Measurements from ENCODE around the gene MDFI. TPM values are rescaled to one million over a fixed set of nuclear protein-coding genes. Genes with fewer than 3 reads are reported as not detected.

Gene MDFI
- total and polyA plus RNA-seq, 4 donors = 40.6 to 155 (median 151) TPM

DNA sequence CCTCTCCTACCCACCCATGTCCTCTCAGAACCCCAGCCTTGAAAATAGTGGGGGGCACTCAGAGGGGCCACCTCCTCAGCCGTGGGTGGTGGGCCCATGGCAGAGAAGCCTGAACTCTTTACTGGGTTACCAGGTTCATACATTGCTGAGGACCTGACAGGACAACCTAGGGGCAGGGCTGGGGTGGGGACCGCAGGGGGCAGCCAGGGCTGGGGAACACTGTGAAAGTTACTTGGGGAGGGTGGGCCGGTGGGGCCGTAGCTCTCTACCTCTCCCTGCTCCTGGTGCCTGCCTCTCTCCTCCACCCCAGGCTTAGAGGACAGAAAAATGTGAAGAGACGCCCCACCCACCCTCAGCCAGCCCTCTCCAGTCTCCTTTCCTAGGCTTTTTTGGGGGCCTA is 15.4 kb downstream of the MDFI start:
- H3K4me1 ChIP-seq (ENCODE audit: control insufficient read depth, insufficient read depth, low read length) = peaks cover 38% of the 10 kb centered on the region
- H3K36me3 ChIP-seq (ENCODE audit: control insufficient read depth, insufficient read depth, low read length) = peaks cover 52% of the 10 kb centered on the region
- 71% methylated on average over 2 of the region's 5 CpGs for WGBS (ENCODE audit: insufficient coverage)
- H3K4me3 ChIP-seq (ENCODE audit: low read depth, low read length) = no peak overlapping the region
- H3K27me3 ChIP-seq (ENCODE audit: control insufficient read depth, insufficient read depth, low read length) = peaks cover 3% of the 10 kb centered on the region
- H3K9me3 ChIP-seq (ENCODE audit: control insufficient read depth, insufficient read depth, low read length) = no peaks in the 10 kb centered on the region
- no peak for DNase-seq (ENCODE audit: low read depth in 4 of 6, low spot score in 6 of 6)
- H3K27ac ChIP-seq (ENCODE audit: low read depth, low read length) = no peak overlapping the region

DNA sequence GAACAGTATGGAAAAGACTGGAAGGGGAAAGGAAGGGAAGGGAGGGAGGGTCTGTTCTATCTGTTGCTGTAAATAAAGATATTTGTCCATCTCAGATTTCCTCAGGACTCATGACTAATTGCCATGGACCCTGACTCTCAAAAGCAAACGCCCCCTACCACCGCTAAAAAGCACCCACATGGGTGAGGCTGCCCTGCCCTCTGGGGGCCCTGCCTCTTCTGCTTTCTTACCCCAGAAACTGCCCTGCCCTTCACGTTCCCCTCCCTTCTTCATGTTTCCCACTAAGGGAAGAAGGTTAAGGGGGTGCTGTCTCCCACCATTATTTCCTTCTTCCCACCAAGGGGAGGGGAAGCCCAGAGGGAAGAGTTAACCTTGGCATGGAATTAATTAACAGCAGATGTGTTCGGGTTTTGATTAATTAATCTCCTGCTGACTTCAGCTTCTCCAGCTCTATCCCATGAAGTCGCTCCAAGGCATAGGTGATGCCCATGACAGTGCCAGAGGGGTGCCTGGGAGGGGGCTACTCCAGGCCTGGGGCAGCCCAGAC is 16.0 kb downstream of the MDFI start:
- 40% methylated on average over 1 of the region's 5 CpGs for whole genome bisulfite sequencing (ENCODE audit: insufficient coverage)

DNA sequence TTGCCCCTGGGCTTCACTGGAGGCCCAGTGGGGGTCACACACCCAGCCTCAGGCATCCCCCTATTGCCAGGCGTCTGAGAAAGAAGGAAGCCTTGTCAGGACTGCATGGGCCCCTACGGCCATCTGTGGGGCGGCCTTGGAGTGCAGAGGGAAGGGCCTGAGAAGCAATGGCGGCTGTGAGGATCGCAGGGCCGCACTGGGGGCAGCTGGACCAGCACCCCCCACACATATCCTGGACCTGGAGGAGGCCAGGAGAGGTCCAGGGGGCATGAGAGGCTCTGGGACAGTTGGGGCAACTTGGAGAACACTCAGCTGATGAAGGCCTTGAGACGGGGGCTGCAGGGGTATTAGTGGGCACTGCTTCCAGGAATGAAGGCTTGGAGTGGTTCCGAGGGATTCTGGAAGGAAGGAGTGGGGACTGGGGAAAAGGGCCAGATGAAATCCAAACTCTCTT is 16.5 kb downstream of the MDFI start:
- no peak for DNase-seq (ENCODE audit: low read depth in 4 of 6, low spot score in 6 of 6)

More for the DNA sequence above, 16.0 kb downstream of the MDFI start:
- DNase-seq (ENCODE audit: low read depth in 4 of 6, low spot score in 6 of 6) = no peak
- Histone ChIP-seq H3K4me3 (ENCODE audit: low read depth, low read length) (no peak overlapping the region), H3K27ac (ENCODE audit: low read depth, low read length) (no peak overlapping the region), H3K9me3 (ENCODE audit: control insufficient read depth, insufficient read depth, low read length) (no peaks in the 10 kb centered on the region), H3K27me3 (ENCODE audit: control insufficient read depth, insufficient read depth, low read length) (peaks cover 5% of the 10 kb centered on the region), H3K36me3 (ENCODE audit: control insufficient read depth, insufficient read depth, low read length) (peaks cover 47% of the 10 kb centered on the region), H3K4me1 (ENCODE audit: control insufficient read depth, insufficient read depth, low read length) (peaks cover 36% of the 10 kb centered on the region)

DNA sequence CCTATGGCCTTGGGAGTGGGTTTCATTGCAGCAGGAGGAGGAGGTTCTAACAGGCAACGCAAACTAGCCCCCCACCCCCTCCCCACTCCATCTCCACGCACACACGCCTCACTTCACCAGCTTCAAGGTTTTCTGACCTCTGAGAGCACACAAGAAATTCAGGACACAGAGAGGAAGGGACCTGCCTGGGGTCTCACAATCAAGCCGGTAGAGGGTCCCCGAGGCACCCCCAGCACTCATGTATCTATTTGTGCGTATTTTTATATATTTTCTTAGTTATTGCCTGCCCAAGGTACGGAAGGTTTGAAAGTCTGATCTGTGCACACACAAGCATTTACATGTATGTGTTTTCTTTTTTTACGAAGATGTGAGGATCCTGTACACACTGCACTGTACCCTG is 16.9 kb downstream of the MDFI start:
- H3K4me3 ChIP-seq (ENCODE audit: low read depth, low read length) = no peak overlapping the region
- WGBS (ENCODE audit: insufficient coverage) = no CpG with 5 or more reads among the region's 8 CpGs
- H3K27me3 ChIP-seq (ENCODE audit: control insufficient read depth, insufficient read depth, low read length) = peaks cover 5% of the 10 kb centered on the region
- H3K9me3 ChIP-seq (ENCODE audit: control insufficient read depth, insufficient read depth, low read length) = no peaks in the 10 kb centered on the region
- peak overlapping the region; percentile 70 for H3K27ac ChIP-seq (ENCODE audit: low read depth, low read length)
- DNase-seq (ENCODE audit: low read depth in 4 of 6, low spot score in 6 of 6) = peak in 1 of 6 donors; percentile 1
- H3K36me3 ChIP-seq (ENCODE audit: control insufficient read depth, insufficient read depth, low read length) = peaks cover 39% of the 10 kb centered on the region
- peaks cover 36% of the 10 kb centered on the region for H3K4me1 ChIP-seq (ENCODE audit: control insufficient read depth, insufficient read depth, low read length)

More for the DNA sequence above, 16.5 kb downstream of the MDFI start:
- no peak overlapping the region for H3K4me3 ChIP-seq (ENCODE audit: low read depth, low read length)
- H3K36me3 ChIP-seq (ENCODE audit: control insufficient read depth, insufficient read depth, low read length) = peaks cover 42% of the 10 kb centered on the region
- H3K9me3 ChIP-seq (ENCODE audit: control insufficient read depth, insufficient read depth, low read length) = no peaks in the 10 kb centered on the region
- no peak overlapping the region for H3K27ac ChIP-seq (ENCODE audit: low read depth, low read length)
- H3K27me3 ChIP-seq (ENCODE audit: control insufficient read depth, insufficient read depth, low read length) = peaks cover 5% of the 10 kb centered on the region
- H3K4me1 ChIP-seq (ENCODE audit: control insufficient read depth, insufficient read depth, low read length) = peaks cover 36% of the 10 kb centered on the region
- 62% methylated on average over 2 of the region's 8 CpGs for WGBS (ENCODE audit: insufficient coverage)

DNA sequence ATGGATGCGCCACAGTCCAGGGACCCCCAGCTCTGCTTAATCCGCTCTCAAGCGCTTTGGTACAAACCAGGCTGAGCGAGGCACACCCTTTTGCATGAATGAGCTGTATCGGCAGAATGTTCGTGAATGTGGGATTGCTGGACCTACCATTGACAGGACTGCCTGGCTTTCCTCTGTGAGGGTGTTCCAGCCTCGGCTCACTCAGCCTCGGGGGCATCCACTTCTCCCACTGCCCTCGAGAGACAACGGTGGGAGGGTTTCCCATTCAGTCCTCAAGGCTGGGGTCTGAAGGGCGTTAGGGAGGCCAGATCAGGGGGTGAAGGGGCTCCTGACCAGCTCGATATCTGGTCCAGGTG is 17.4 kb downstream of the MDFI start:
- Histone ChIP-seq H3K4me1 (ENCODE audit: control insufficient read depth, insufficient read depth, low read length) (peaks cover 36% of the 10 kb centered on the region), H3K9me3 (ENCODE audit: control insufficient read depth, insufficient read depth, low read length) (no peaks in the 10 kb centered on the region), H3K4me3 (ENCODE audit: low read depth, low read length) (no peak overlapping the region), H3K36me3 (ENCODE audit: control insufficient read depth, insufficient read depth, low read length) (peaks cover 38% of the 10 kb centered on the region), H3K27me3 (ENCODE audit: control insufficient read depth, insufficient read depth, low read length) (peaks cover 5% of the 10 kb centered on the region), H3K27ac (ENCODE audit: low read depth, low read length) (peak overlapping the region; percentile 70)
- no peak for DNase-seq (ENCODE audit: low read depth in 4 of 6, low spot score in 6 of 6)
- 59% methylated on average over 11 of the region's 12 CpGs for WGBS (ENCODE audit: insufficient coverage)

DNA sequence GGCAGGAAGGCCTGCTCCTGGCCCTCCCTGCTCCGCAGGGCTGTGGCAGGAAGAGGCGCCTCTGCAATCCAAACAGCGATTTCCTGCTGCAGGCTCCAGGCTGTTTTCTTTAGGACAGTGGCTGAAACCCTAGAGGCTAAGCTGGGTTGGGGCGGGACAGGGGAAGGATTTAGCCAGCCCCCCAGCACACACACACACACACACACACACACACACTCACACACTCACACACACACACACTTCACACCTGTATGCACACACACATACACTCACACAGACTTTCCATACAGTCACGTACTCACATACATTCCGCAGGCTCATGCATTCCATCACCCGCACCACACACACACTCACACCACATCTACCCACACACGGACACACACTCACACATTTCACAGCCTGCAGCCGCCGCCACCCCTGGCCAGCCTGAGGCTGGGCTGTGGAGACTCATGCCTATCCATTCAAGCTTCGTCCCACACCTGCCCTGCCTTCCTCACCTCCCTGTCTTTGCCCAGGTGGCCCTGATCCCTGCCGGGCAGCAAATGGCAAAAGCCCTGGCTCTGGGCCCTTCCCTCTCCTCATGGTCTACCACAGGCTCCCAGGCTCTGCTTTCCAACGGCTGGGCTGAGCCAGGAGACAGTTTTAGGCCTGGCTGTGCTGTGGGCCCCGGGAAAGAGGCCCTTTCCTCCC is 17.9 kb downstream of the MDFI start:
- H3K27ac ChIP-seq (ENCODE audit: low read depth, low read length) = peak overlapping the region; percentile 70
- no peak overlapping the region for H3K4me3 ChIP-seq (ENCODE audit: low read depth, low read length)
- peaks cover 5% of the 10 kb centered on the region for H3K27me3 ChIP-seq (ENCODE audit: control insufficient read depth, insufficient read depth, low read length)
- H3K36me3 ChIP-seq (ENCODE audit: control insufficient read depth, insufficient read depth, low read length) = peaks cover 34% of the 10 kb centered on the region
- WGBS (ENCODE audit: insufficient coverage) = 60% methylated on average over 12 of the region's 14 CpGs
- H3K4me1 ChIP-seq (ENCODE audit: control insufficient read depth, insufficient read depth, low read length) = peaks cover 36% of the 10 kb centered on the region
- peak in 1 of 6 donors; percentile 4 for DNase-seq (ENCODE audit: low read depth in 4 of 6, low spot score in 6 of 6)
- H3K9me3 ChIP-seq (ENCODE audit: control insufficient read depth, insufficient read depth, low read length) = no peaks in the 10 kb centered on the region

DNA sequence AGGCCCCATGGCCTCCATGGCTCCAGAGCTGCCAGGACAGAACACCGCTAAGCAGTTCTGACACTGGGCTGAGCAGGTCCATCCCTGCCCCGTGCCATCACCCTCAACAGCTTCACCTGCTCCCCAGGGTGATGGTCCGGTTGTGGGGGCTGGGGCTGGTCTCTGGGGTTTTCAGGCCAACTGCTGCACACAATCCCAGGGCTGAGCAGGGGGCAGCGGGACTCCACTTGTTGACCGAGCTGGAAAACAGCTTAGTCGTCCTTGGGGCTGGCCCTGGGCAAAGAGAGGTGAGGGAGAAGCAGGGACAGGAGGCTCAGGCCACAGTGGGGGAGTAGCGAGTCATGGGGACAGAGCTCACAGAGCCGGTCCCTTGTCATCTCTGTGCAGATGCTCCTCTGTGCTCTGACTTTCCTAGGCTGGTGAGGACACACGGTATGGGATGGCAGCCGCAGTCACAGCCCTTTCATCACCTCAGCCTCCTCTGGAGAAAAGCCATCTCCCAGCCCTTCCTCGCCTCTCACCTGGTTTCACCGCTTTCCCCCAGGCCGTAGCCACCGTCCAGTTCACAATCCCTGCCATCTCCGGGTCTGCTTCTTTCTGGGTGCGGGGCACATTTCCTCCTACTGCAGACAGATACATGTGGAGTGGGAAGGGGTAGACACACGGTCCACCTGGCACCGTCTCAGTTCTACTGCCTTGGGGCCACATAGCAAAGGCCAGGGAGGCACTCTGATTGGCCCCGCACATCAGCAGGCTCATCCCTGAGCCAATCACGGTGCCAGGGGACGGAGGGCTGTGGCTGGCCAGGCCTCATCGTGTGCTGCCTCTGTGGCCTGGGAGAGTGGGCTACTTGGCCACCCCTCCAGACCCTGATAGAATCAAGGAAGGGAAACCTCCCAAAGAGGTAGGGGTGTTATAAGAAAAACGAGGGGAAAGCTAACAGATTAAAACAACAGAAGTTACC is 19.1 kb downstream of the MDFI start:
- no peak for DNase-seq (ENCODE audit: low read depth in 4 of 6, low spot score in 6 of 6)
- H3K27me3 ChIP-seq (ENCODE audit: control insufficient read depth, insufficient read depth, low read length) = peaks cover 5% of the 10 kb centered on the region

DNA sequence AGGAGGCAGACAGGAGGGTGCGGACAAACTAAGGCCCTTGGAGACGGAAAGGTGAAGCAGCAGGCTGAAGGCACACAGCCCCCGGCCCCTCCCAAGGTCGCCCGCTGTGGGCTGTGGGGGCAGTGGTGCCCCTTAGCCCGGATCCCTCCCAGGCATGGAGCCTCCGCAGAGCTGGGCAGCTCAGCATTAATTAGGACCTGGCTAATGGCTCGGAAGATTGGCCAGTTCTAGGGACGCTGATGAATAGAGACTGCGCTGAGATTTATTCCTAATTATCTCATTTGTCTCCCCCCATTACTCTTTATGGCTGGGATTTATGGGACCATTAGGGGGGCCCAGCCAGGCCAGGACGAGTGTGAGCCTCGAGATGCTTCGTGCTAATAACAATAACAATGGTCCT is 20.4 kb downstream of the MDFI start:
- H3K27ac ChIP-seq (ENCODE audit: low read depth, low read length) = no peak overlapping the region
- peaks cover 28% of the 10 kb centered on the region for H3K4me1 ChIP-seq (ENCODE audit: control insufficient read depth, insufficient read depth, low read length)
- H3K27me3 ChIP-seq (ENCODE audit: control insufficient read depth, insufficient read depth, low read length) = peaks cover 5% of the 10 kb centered on the region
- peak in 1 of 6 donors; percentile 69 for DNase-seq (ENCODE audit: low read depth in 4 of 6, low spot score in 6 of 6)
- WGBS (ENCODE audit: insufficient coverage) = 35% methylated on average over 11 of the region's 13 CpGs
- no peaks in the 10 kb centered on the region for H3K9me3 ChIP-seq (ENCODE audit: control insufficient read depth, insufficient read depth, low read length)
- H3K36me3 ChIP-seq (ENCODE audit: control insufficient read depth, insufficient read depth, low read length) = peaks cover 13% of the 10 kb centered on the region
- no peak overlapping the region for H3K4me3 ChIP-seq (ENCODE audit: low read depth, low read length)

More for the DNA sequence above, 19.1 kb downstream of the MDFI start:
- peaks cover 34% of the 10 kb centered on the region for H3K4me1 ChIP-seq (ENCODE audit: control insufficient read depth, insufficient read depth, low read length)
- no peak overlapping the region for H3K27ac ChIP-seq (ENCODE audit: low read depth, low read length)
- no peak overlapping the region for H3K4me3 ChIP-seq (ENCODE audit: low read depth, low read length)
- H3K9me3 ChIP-seq (ENCODE audit: control insufficient read depth, insufficient read depth, low read length) = no peaks in the 10 kb centered on the region
- peaks cover 22% of the 10 kb centered on the region for H3K36me3 ChIP-seq (ENCODE audit: control insufficient read depth, insufficient read depth, low read length)
- 80% methylated on average over 16 of the region's 23 CpGs for WGBS (ENCODE audit: insufficient coverage)

DNA sequence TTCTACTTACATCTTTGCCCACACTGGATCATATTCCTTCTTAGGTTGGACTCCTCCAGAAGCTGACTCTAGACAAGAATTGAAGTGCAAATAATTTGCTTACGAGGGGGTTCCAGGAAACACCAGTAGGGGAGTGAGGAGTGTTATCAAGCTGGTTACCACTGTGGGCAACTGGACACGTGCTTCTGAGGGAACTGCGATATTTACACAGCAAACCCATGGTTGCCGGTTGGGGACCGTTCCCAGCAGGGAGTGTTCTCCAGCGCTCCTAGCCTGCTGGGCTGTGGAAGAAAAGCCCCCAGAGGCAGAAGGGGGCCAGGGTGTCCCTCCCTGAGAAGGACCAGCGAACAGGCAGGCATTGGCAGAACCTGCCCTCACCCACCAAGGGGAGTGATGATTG is 21.7 kb downstream of the MDFI start:
- H3K4me3 ChIP-seq (ENCODE audit: low read depth, low read length) = no peak overlapping the region
- peaks cover 23% of the 10 kb centered on the region for H3K4me1 ChIP-seq (ENCODE audit: control insufficient read depth, insufficient read depth, low read length)
- H3K27me3 ChIP-seq (ENCODE audit: control insufficient read depth, insufficient read depth, low read length) = peaks cover 5% of the 10 kb centered on the region
- peaks cover 3% of the 10 kb centered on the region for H3K36me3 ChIP-seq (ENCODE audit: control insufficient read depth, insufficient read depth, low read length)
- no peak overlapping the region for H3K27ac ChIP-seq (ENCODE audit: low read depth, low read length)
- no peaks in the 10 kb centered on the region for H3K9me3 ChIP-seq (ENCODE audit: control insufficient read depth, insufficient read depth, low read length)
- 65% methylated on average over 6 of the region's 7 CpGs for WGBS (ENCODE audit: insufficient coverage)
- no peak for DNase-seq (ENCODE audit: low read depth in 4 of 6, low spot score in 6 of 6)
